Stimulated activated CD8-positive, alpha-beta memory T cell treated with anti-CD3 and anti-CD28 coated beads, Interleukin-15, amount 100 ng/mL, for 24 hours (primary cell): ENCODE results near the gene LRP6.
"Not testable (repeated sequence)": the region's sequence is repeated elsewhere in the genome, so short reads cannot be mapped to it uniquely, and the experiment has no call there.

Experiments
- DNase-seq: peaks from one replicate; pipeline ENCODE4 v3.0.0-alpha.2; 2020; ENCODE audit warnings: low read depth

LRP6 gene

GRCh38 chr12:12266873-12267741 lies at the start of gene LRP6:
LRP6 (minus strand) TSS chr12:12267044; CDS start chr12:12266735, 309 bp downstream.
- peak; percentile 46 for DNase-seq

DNA sequence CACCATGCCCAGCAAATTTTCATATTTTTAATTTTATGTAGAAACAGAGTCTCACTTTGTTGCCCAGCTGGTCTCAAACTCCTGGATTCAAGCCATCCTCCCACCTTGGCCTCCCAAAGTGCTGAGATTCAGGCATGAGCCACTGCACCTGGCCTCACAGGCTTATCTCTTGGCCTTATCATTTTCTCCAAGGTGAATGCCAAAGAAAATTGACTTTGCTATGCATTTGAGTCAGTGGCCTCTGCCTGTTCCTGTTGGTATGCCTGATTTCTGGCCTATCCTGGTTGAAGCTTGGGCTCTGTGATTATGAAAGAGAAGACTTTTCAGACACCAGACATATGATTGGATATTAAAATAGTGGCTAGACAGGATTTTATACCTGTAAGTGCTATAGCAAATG lies 49.0 kb upstream of the LRP6 start:
- DNase-seq: no peak

GRCh38 chr12:12310695-12311094 lies 43.9 kb upstream of the LRP6 start:
- DNase-seq: not testable (repeated sequence)

DNA sequence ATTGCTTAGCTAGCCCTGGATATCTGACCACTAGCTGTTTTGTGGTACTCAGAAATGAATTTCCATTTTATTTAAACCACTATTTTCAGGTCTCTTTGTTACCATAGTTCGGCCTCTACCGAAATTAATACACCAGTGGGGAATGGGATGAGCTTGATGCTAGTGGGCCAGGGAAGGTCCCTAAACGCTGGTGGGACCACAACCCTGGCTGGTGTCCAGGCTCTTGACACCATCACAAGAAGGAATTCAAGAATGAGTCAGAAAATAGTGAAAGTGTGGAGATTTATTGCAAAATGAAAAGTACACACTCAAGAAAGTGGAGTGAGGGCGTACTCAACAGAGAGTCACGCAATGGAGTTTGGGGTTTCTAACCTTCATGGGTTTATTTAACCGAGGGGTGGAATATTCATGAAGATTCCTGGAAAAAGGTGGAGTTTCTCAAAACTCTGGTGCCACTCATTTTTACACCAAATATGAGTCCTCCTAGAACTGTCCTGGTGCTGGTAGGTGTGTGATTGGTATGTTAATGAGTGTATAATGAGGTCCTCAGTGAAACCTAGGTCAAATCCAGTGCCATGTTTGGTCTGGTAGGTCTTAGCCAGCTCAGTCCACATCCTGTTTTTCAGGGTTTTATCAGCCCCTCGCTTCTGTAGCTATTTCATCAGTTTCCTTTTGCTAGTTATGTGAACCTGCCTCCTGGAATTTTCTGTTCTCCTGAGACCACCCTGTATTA lies 38.9 kb upstream of the LRP6 start:
- DNase-seq: no peak

GRCh38 chr12:12302976-12303375 lies 36.1 kb upstream of the LRP6 start:
- DNase-seq: no peak

- DNase-seq: no peak
These were observed 34.3 kb upstream of the LRP6 start for GRCh38 chr12:12301122-12301521.

- no peak for DNase-seq
These were observed 30.5 kb upstream of the LRP6 start for GRCh38 chr12:12297201-12297830.

DNA sequence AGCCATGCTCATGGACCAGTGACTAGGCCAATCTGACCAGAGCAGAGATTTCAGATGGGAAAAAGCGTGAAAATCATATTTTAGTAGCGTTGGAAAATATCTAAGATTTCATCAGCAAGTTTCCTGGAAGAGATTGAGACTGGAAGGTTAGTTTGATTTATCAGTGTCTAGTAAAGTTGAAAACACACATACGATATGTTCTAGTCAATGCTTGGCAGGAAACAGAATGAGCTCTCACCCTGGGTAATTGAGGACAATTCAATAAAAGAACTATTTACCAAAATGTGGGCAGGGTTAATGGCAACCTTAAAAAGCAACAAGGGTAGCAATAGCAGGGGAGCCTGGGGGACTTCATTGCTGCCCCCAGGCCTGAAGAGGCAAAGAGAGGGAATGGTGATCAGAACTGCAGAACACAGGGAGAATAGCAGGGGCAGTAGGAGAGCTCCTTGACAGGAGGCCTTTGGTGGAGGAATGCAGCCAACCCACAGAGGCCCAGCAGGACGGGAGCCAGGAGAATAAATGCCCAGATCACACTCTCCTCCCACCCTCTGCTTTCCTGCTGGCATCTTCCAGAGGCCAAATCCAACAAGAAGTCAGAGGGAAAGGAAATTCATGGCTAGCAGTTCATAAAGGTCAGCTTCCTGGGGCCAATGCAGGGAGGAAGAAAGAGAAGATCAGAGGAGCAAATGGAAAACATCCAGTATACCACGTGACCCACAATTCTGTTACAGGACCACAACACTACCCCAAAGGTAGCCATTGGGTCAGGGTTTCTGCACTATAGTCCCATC lies 27.6 kb upstream of the LRP6 start:
- no peak for DNase-seq

- no peak for DNase-seq
These were observed 23.4 kb upstream of the LRP6 start for GRCh38 chr12:12290206-12290605.

GRCh38 chr12:12286441-12286840 lies 19.6 kb upstream of the LRP6 start:
- DNase-seq: no peak

DNA sequence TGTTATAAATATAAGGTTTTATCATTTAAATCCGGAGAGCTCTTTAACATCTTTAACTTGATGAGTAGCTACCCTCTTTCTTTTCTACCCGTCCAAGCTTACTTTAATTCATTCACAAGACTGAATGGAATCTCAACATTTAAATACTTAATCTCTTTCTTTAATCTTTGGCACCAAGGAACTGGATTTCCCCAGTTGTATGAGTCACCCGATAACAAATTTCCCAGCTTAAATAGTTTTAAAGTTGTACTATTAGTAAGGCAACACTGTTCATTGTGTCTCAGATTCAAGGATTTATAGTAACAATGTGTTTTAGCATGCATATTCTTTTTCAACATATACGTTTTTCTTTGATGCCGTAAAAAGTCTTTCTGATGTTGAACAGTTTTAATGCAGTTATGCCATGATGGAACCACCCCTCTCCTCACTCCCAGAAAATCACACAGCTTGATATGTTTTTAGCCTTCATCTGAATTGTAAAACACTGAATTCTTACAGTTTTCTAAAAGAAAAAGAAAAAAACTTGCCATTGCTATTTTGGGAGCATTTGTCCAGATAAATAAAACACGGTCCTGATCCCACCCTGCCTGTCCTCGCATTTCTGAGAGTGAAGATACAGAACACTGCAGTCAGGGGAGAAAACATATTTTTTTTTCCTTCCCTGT lies 16.0 kb upstream of the LRP6 start:
- DNase-seq: no peak

DNA sequence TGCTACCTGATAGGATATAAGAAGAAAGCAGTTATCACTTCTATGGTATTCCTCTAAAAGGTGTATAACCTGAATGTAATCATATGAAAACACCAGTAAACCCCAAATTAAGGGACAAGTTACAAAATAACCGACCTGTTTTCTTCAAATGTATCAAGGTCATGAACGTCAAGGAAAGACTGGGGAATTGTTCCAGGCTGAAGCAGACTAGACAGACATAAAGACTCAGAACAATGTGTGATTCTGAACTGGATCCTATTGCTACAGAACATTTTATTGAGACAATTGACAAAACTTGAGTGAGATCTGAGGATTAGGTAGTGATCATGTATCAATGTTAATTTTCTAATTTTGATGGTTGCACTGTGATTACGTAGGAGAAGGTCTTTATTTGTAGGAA lies 15.4 kb upstream of the LRP6 start:
- no peak for DNase-seq

- no peak for DNase-seq
These were observed 14.3 kb upstream of the LRP6 start for GRCh38 chr12:12281134-12281533.

DNA sequence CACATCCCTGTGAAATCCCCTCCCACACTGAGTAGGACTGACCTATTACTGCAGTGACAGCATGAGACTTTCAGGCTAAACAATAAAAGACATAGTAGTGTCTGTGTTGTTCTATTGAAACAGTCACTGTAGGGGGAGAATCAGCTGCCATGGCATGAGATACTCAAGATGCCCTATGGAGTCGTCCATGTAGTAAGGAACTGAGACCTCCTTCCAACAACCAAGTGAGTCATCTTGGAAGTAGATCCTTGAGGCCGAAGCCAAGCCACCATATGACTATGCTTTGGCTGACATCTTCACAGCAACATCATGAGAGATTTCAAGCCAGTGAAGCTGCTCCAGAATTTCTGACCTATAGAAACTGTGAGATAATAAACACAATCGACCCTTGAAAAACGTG lies 12.1 kb upstream of the LRP6 start:
- no peak for DNase-seq

DNA sequence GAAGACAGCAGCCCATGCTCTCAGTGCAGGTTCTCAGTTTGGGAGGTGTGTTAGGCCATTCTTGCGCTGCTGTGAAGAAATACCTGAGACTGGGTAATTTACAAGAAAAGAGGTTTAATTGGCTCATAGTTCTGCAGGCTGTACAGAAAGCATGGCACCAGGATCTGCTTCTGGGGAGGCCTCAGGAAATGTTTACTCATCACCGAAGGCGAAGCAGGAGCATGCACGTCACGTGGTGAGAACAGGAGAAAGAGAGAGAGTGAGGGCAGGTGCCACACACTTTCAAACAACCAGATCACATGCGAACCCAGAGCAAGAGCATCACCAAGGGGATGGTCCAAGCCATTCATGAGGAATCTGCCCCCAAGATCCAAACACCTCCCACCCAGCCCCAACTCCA lies 9.0 kb upstream of the LRP6 start:
- DNase-seq: no peak

- DNase-seq: no peak
These were observed 6.6 kb upstream of the LRP6 start for GRCh38 chr12:12273291-12273957.

GRCh38 chr12:12272869-12273268 lies 6.0 kb upstream of the LRP6 start:
- DNase-seq: no peak

DNA sequence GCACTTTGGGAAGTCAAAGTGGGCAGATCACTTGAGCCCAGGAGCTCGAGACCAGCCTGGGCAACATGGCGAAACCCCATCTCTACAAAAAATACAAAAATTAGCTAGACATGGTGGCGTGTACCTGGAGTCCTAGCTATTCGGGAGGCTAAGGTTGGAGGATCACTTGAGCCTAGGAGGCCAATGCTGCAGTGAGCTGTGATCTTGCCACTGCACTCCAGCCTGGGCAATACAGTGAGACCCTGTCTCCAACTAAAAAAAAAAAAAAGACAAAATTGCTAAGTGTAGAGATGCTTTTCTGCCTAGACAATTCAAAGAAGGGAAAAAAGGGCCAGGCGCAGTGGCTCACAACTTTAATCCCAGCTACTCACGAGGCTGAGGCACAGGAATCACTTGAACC lies 3.4 kb upstream of the LRP6 start:
- no peak for DNase-seq

GRCh38 chr12:12267742-12268200 lies 927 bp upstream of the LRP6 start:
- DNase-seq: no peak

DNA sequence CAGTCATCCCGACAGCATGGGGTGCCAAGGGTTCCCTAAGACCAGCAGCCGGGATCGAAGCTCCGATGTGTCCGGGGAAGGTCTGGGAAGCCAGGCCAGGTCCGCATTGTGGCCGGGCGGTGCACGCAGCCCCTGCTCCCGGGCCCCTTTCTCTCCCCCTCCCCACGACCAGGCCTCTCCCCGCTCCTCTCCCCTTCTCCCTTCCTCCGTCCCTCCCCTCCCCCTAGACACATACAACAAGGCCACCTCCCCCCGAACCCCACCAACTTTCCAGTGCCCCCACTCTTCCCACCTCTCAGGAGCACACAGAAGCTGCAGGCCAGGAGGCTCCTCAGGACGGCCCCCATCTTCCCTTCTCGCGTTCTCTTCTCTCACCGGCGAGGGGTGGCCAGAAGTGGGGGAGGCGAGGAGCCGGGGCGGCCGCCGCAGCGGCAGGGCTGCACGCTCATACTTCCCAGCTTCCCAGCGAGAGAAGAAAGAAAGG lies 413 bp downstream of the LRP6 start:
- DNase-seq: no peak
